Measurements from ENCODE around the gene MGAT4B.
"Not testable (repeated sequence)": the region's sequence is repeated elsewhere in the genome, so short reads cannot be mapped to it uniquely, and the experiment has no call there.

MGAT4B gene

DNA sequence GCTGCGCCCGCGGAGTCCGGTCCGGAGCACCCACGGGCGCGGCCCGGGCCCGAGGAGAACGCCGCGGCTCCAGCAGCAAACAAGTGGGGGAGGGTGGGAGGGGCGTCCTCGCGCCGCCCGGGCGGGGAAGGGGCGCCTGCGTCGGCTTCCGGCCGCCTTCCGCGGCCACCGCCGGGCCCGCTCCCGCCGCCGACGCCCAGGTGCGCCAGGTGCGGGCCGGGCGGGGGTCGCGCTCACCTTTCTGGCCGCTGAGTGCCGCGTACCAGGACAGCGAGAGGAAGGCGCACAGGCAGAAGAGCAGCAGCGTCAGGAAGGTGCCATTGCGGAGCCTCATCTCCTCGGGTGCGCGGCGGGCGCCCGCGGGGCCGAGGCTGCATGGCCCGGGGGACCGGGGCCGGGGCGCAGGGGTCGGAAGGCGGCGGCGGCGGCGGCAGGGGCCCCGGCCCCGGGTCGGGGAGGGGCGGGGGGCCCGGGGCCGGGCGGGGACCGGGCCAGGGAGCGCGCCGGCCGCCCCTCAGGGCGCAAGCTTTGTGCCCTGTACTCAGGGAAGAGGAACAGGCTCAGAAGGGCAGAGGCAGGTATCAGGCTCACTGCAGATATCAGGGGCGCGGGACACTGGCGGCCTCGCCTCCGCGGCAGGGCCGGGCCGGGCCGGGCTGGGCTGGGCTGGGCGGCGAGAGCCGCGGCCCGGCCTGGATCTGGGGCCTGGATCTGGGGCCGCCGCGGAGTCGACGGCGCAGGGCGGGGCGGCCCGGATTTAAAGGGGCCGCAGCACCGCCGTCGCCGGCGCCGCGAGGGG is at the start of gene MGAT4B:
Gene MGAT4B, minus strand, starts transcription at position 617 of the 799 bp plus-strand sequence. Its CDS starts 283 bp downstream, at position 334.
- DNase-seq (ENCODE audit: low read depth), result peak; percentile 83

- DNase-seq (ENCODE audit: low read depth), result no peak
These were observed 47.7 kb upstream of the MGAT4B start for GRCh38 chr5:179854356-179854755.

DNA sequence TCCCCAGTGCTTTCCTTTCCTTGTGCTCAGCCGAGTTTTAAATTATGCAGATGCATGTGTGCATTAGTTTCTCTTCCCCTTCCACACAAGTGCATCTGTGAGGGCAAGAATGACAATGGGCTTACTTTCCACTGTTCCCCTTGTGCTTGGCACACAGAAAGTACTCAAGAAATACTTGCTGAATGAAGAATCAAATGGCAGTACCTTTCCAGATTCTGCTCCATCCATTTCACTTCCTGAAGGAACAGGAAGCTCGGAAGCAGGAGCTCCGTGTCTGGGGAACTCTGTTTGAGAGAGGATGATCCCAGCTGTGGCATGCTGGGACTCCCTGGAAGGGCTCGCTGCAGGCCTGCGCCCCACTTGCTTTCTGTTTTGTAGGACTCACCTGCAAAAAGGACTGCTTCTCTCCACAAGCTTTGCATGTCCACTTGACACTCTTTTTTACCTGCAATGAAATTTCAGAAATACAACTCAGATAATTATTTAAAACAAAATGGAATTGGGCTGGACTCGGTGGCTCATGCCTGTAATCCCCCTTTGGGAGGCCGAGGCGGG is 46.4 kb upstream of the MGAT4B start:
- DNase-seq (ENCODE audit: low read depth), result no peak

DNA sequence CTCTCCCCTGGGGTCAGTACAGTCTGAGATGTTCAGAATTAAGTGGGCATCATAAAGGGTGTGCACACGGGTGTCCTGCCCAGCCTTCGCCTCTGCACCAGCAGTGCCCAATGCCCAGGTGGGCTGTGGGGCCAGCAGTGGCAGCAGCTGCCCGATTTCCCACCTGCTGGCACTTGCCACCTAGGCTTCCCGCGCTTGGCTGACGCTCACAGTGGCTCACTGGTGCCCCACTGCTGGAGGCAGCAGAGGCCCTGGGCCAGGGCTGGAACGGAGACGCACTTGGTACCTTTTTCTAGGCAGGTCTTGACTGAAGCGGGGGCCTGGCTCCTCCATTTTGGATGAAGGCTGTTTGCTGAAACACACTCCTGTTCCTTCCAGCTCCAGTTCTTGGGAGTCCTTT is 35.0 kb upstream of the MGAT4B start:
- no peak for DNase-seq (ENCODE audit: low read depth)

DNA sequence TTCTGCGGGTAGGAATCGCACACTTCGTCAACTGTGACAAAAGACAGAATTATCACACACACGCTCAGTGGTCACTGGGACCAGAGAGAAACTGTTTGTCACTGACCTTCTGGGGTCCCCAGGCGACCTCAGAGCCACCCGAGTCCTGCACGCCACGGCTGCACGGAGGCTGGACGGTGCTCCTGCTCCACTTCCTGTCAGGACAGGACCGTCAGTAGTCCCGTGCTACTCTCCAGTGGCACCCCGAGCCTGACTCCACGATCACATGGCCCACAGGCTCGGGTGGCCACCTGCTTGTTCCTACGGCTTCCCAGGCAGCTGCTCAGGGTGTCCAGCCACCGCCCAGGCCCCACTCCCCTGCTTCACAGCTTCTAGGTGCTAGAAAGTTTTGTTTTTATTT is 34.1 kb upstream of the MGAT4B start:
- DNase-seq (ENCODE audit: low read depth), result no peak

DNA sequence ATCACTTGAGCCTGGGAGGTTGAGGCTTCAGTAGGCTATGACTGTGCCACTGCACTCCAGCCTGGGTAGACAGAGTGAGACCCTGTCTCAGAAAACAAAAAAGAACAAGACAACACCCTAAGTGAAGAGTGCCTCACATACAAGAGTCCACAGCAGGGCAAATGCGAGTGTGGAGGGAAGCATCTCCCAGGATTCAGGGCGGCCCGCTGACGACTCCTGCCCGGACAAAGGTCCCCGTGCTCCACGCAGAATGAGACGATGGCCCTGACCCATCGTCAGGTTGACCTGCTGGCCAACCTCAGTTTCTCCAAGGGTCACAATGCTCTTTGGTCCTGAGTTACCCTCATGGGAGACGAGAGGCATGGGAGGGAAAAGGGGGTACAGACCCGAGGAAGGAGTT is 33.7 kb upstream of the MGAT4B start:
- DNase-seq (ENCODE audit: low read depth), result no peak

DNA sequence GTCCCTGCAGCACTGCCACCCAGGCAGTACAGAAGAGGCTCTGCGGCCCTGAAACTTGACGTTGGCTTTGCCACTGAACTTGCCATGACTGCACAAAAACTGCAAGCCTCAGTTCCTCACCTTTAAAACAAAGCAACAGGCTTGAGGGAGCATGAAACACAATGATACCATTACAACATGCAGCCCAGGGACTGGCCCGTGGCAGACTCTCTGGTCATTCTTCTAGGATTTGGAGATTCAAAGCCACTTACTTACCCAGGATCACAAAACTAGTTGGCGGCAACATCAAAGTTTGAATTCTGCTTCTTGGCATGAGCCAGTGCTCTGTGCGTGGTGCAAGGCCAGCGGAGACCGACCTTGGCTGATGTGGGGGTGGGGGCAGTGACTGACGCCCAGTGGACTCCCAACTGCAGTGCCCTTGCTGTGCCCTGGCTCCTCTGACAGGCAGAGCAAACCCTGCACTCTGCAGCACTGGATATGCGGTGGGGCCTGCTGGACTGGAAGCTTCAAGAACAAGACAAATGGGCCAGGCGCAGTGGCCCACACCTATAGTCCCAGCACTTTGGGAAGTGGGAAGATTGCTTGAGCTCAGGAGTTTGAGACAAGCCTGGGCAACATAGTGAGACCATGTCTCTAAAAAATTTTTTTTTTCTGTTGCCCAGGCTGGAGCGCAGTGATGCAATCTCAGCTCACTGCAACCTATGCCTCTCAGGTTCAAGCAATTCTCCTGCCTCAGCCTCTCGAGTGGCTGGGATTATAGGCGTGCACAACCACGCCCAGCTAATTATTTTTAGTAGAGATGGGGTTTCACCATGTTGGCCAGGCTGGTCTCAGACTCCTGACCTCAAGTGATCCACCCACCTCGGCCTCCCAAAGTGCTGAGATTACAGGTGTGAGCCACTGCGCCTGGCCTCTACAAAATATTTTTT is 32.9 kb upstream of the MGAT4B start:
- no peak for DNase-seq (ENCODE audit: low read depth)

DNA sequence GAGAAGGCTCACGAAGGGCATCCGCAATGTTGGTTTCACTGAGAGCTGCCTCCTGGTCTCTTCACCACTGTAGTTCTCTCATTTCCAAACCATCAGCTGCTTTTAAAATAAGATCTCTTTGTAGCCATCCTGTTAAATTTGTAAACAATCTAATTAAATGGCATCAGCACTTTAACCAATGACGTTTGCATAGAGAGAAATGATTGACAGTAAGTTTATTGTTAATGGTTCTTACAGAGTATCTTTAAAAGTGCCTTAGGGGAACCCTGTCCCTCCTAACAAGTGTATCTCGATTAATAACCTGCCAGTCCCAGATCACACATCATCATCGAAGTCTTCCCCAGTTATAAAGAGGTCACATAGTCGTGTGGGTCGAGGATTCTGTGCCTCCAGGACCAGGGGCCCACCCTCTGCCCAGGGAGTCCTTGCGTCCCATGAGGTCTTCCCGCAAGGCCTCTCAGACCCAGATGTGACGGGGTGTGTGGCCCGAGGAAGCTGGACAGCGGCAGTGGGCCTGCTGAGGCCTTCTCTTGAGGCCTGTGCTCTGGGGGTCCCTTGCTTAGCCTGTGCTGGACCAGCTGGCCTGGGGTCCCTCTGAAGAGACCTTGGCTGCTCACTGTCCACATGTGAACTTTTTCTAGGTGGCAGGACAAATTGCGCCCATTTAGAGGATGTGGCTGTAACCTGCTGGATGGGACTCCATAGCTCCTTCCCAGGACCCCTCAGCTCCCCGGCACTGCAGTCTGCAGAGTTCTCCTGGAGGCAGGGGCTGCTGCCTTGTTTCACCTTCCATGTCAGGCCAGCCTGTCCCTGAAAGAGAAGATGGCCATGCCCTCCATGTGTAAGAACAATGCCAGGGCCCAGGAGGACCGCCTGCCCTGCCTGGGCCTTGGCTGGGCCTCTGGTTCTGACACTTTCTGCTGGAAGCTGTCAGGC is 30.7 kb upstream of the MGAT4B start:
- DNase-seq (ENCODE audit: low read depth), result no peak

DNA sequence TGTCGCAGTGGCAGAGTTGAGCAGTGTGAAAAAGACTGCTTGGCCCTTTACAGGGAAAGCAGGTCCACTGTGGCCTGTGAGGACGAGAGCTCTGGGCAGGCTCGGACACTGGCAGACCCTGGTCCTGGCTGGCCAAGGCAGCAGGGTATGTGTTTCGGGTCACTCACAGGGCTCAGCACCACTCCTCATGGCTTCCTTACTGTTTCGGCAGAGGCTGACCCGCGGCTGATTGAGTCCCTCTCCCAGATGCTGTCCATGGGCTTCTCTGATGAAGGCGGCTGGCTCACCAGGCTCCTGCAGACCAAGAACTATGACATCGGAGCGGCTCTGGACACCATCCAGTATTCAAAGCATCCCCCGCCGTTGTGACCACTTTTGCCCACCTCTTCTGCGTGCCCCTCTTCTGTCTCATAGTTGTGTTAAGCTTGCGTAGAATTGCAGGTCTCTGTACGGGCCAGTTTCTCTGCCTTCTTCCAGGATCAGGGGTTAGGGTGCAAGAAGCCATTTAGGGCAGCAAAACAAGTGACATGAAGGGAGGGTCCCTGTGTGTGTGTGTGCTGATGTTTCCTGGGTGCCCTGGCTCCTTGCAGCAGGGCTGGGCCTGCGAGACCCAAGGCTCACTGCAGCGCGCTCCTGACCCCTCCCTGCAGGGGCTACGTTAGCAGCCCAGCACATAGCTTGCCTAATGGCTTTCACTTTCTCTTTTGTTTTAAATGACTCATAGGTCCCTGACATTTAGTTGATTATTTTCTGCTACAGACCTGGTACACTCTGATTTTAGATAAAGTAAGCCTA is 29.8 kb upstream of the MGAT4B start:
- DNase-seq (ENCODE audit: low read depth), result peak; percentile 53

GRCh38 chr5:179834871-179835270 is 28.2 kb upstream of the MGAT4B start:
- not testable (repeated sequence) for DNase-seq (ENCODE audit: low read depth)

- no peak for DNase-seq (ENCODE audit: low read depth)
These were observed 27.5 kb upstream of the MGAT4B start for GRCh38 chr5:179834120-179834519.

GRCh38 chr5:179833709-179834070 is 27.0 kb upstream of the MGAT4B start:
- no peak for DNase-seq (ENCODE audit: low read depth)

DNA sequence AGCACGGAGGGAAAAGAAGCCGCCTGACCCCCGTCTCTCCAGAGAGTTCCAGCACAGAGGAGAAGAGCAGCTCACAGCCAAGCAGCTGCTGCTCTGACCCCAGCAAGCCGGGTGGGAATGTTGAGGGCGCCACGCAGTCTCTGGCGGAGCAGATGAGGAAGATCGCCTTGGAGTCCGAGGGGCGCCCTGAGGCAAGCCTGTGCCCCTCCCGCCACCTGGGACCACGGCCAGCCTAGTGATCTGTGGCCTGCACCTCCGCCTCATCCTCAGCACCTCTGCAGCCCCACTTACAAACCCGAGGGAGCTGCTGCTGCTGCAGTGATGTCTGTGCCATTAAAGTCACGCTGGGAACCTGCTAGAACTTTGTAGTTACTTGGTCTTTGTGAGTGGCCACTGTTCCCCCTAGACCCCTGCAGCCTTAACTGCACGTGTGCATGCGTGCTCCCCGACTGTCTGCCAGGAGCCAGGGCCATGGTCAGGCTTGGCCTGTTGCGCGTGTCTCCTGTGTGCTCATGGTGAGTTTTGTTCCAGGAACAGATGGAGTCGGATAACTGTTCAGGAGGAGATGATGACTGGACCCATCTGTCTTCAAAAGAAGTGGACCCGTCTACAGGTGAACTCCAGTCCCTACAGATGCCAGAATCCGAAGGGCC is 26.5 kb upstream of the MGAT4B start:
- no peak for DNase-seq (ENCODE audit: low read depth)

GRCh38 chr5:179832039-179832745 is 25.5 kb upstream of the MGAT4B start:
- DNase-seq (ENCODE audit: low read depth), result no peak

GRCh38 chr5:179830818-179831468 is 24.3 kb upstream of the MGAT4B start:
- no peak for DNase-seq (ENCODE audit: low read depth)

DNA sequence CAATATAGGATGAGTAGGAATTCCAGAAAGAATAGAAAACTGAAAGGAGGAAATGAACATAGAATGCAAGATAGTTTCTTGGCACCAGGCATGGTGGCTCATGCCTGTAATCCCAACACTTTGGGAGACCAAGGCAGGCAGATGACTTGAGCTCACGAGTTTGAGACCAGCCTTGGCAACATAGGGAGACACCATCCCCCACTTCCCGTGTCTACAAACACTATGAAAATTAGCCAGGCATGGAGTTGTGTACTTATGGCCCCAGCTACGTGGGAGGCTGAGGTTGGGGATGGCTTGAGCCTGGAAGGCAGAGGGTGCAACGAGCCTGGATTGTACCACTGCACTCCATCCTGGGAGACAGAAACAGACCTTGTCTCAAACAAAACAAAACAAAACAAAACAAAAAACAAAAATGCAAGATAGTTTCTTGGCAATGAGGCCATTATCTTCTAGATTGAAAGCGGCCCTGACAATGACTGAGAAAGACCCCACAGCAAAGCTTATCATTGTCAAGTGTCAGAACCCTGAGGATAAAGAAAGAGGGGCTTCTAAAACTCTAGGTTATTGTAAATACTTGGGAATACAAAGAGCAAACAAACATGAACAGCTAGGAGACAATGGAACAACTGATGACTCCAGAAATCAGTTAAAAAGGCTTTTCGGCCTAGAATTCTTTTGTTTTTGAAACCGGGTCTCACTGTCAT is 23.2 kb upstream of the MGAT4B start:
- DNase-seq (ENCODE audit: low read depth), result no peak

DNA sequence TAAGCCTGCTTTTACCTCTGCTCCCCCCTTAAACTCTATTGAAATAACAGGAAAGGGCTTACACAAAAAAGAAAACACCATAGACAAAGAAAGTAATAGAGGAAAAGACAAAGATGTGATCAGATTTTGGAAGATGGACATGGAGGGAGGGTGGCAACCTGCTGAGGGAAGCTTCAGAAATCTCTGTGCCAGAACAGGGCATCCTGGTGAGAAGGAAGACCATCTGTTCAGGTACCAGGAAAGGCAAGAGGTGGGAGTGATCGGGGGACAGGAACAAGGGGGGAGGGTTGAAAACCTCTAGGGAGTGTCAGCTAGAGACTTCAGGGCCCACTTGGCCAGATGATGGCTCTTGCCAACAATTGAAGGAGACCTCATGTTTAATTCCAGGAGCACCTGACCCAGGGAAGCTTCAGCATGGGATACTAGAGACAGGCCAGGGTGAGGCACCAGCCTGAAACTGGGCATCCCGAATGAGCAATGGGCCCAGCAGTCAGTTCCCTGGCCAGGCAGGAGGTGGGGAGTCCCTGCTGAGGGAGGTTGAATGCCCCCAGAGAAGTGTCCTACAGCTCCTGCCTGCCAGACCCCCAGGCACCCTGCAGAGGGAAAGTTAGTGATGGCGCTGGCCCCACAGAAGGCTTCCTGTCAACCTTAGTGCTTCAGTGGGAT is 22.2 kb upstream of the MGAT4B start:
- DNase-seq (ENCODE audit: low read depth), result no peak

DNA sequence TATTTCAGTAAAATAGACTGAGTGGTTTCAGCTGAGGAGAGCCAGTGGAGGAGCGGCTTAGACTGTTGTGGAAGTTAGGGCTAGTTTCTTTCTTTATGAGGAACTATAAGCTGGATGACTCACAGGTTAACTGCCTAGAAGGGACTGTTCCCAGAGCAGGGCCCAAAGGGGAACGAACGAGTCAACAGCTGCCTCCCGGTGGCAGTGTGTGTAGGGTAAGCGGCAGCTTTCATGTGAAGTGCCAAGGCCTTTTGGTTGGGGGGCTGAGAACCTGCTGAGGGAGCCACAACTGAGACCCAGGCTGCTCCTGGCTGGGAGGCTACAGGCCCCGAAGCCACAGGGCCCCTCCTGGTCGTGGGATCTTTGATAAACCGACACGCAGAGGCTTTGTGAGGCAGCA is 21.0 kb upstream of the MGAT4B start:
- DNase-seq (ENCODE audit: low read depth), result peak; percentile 69

All from iris pigment epithelial cell (primary cell).